GM23338 (cell line): ENCODE data around the gene RNF181.

Source experiments
- EZH2 ChIP-seq: fragments of 200-600 bp; sonication (generic); IDR thresholded peaks from one replicate; pipeline ENCODE4 v1.8.0; 2017; ENCODE audit warnings: antibody characterized with exemption, mild to moderate bottlenecking, low read depth; ENCODE audit not compliant: unreplicated experiment
- EZH2phosphoT487 ChIP-seq: fragments of 200-600 bp; sonication (generic); IDR thresholded peaks from one replicate; pipeline ENCODE4 v1.8.1; 2018; ENCODE audit warnings: antibody characterized with exemption; ENCODE audit not compliant: unreplicated experiment
- JUNB ChIP-seq: IDR thresholded peaks from one replicate; pipeline ENCODE4 v1.6.1; 2016; ENCODE audit warnings: antibody characterized with exemption; ENCODE audit not compliant: unreplicated experiment
- POLR2AphosphoS5 ChIP-seq: IDR thresholded peaks from 2 replicates; pipeline ENCODE4 v1.6.1; 2016; ENCODE audit warnings: antibody characterized with exemption, low read depth
- STAT1 ChIP-seq: IDR thresholded peaks from one replicate; pipeline ENCODE4 v1.6.1; 2016; ENCODE audit warnings: antibody characterized with exemption; ENCODE audit not compliant: unreplicated experiment
- ZNF114 ChIP-seq: fragments of 250-450 bp; sonication (Bioruptor Pico); IDR thresholded peaks from 2 replicates; pipeline ENCODE4 v1.5.0; 2020; ENCODE audit warnings: mild to moderate bottlenecking, moderate library complexity
- TF ChIP-seq, protein P1 (sequence below), 2 experiments: fragments of 200-600 bp in 1 of 2; sonication (generic) in 1 of 2; conservative IDR thresholded peaks; 2 replicates each; pipeline versions ENCODE4 v1.5.1 to v1.6.1; 2016 to 2017; ENCODE audit warnings: antibody characterized with exemption in 2 of 2, low read depth in 2 of 2, mild to moderate bottlenecking in 2 of 2, moderate library complexity in 1 of 2
- TF ChIP-seq, protein P2 (sequence below): IDR thresholded peaks from one replicate; pipeline ENCODE4 v1.6.1; 2018; ENCODE audit warnings: antibody characterized with exemption; ENCODE audit not compliant: unreplicated experiment
- TF ChIP-seq, protein P3 (sequence below): IDR thresholded peaks from 2 replicates; pipeline ENCODE4 v1.6.1; 2016; ENCODE audit warnings: antibody characterized with exemption
- TF ChIP-seq, protein P4 (sequence below): fragments of 250-450 bp; sonication (Bioruptor Pico); IDR thresholded peaks from 2 replicates; pipeline ENCODE4 v1.5.0; 2020; ENCODE audit warnings: mild to moderate bottlenecking, moderate library complexity

DNA sequence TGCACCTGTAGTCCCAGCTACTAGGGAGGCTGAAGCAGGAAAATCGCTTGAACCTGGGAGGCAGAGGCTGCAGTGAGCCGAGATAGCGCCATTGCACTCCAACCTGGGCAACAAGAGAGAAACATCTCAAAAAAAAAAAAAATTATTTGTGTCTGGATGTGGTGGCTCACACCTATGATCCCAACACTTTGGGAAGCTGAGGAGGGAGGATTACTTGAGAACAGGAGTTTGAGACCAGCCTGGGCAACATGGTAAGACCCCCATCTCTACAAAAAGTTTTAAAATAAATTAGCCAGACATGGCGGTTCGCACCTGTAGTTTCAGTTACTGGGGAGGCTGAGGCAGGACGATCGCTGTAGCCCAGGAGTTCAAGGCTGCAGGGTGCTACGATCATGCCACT is 19.8 kb upstream of the RNF181 start:
- TF ChIP-seq, protein P1, sequence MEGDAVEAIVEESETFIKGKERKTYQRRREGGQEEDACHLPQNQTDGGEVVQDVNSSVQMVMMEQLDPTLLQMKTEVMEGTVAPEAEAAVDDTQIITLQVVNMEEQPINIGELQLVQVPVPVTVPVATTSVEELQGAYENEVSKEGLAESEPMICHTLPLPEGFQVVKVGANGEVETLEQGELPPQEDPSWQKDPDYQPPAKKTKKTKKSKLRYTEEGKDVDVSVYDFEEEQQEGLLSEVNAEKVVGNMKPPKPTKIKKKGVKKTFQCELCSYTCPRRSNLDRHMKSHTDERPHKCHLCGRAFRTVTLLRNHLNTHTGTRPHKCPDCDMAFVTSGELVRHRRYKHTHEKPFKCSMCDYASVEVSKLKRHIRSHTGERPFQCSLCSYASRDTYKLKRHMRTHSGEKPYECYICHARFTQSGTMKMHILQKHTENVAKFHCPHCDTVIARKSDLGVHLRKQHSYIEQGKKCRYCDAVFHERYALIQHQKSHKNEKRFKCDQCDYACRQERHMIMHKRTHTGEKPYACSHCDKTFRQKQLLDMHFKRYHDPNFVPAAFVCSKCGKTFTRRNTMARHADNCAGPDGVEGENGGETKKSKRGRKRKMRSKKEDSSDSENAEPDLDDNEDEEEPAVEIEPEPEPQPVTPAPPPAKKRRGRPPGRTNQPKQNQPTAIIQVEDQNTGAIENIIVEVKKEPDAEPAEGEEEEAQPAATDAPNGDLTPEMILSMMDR (conservative IDR thresholded peaks at IDR 0.05; ENCODE audit: low read depth in 2 of 2): no peak
- TF ChIP-seq EZH2phosphoT487 (no peak), EZH2 (no peak), ZNF114 (CRISPR knock-in tag) (no peak), POLR2AphosphoS5 (no peak), JUNB (no peak), STAT1 (no peak)
- TF ChIP-seq, protein P2, sequence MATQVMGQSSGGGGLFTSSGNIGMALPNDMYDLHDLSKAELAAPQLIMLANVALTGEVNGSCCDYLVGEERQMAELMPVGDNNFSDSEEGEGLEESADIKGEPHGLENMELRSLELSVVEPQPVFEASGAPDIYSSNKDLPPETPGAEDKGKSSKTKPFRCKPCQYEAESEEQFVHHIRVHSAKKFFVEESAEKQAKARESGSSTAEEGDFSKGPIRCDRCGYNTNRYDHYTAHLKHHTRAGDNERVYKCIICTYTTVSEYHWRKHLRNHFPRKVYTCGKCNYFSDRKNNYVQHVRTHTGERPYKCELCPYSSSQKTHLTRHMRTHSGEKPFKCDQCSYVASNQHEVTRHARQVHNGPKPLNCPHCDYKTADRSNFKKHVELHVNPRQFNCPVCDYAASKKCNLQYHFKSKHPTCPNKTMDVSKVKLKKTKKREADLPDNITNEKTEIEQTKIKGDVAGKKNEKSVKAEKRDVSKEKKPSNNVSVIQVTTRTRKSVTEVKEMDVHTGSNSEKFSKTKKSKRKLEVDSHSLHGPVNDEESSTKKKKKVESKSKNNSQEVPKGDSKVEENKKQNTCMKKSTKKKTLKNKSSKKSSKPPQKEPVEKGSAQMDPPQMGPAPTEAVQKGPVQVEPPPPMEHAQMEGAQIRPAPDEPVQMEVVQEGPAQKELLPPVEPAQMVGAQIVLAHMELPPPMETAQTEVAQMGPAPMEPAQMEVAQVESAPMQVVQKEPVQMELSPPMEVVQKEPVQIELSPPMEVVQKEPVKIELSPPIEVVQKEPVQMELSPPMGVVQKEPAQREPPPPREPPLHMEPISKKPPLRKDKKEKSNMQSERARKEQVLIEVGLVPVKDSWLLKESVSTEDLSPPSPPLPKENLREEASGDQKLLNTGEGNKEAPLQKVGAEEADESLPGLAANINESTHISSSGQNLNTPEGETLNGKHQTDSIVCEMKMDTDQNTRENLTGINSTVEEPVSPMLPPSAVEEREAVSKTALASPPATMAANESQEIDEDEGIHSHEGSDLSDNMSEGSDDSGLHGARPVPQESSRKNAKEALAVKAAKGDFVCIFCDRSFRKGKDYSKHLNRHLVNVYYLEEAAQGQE: no peak
- TF ChIP-seq, protein P3, sequence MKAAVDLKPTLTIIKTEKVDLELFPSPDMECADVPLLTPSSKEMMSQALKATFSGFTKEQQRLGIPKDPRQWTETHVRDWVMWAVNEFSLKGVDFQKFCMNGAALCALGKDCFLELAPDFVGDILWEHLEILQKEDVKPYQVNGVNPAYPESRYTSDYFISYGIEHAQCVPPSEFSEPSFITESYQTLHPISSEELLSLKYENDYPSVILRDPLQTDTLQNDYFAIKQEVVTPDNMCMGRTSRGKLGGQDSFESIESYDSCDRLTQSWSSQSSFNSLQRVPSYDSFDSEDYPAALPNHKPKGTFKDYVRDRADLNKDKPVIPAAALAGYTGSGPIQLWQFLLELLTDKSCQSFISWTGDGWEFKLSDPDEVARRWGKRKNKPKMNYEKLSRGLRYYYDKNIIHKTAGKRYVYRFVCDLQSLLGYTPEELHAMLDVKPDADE: no peak
- TF ChIP-seq, protein P4, sequence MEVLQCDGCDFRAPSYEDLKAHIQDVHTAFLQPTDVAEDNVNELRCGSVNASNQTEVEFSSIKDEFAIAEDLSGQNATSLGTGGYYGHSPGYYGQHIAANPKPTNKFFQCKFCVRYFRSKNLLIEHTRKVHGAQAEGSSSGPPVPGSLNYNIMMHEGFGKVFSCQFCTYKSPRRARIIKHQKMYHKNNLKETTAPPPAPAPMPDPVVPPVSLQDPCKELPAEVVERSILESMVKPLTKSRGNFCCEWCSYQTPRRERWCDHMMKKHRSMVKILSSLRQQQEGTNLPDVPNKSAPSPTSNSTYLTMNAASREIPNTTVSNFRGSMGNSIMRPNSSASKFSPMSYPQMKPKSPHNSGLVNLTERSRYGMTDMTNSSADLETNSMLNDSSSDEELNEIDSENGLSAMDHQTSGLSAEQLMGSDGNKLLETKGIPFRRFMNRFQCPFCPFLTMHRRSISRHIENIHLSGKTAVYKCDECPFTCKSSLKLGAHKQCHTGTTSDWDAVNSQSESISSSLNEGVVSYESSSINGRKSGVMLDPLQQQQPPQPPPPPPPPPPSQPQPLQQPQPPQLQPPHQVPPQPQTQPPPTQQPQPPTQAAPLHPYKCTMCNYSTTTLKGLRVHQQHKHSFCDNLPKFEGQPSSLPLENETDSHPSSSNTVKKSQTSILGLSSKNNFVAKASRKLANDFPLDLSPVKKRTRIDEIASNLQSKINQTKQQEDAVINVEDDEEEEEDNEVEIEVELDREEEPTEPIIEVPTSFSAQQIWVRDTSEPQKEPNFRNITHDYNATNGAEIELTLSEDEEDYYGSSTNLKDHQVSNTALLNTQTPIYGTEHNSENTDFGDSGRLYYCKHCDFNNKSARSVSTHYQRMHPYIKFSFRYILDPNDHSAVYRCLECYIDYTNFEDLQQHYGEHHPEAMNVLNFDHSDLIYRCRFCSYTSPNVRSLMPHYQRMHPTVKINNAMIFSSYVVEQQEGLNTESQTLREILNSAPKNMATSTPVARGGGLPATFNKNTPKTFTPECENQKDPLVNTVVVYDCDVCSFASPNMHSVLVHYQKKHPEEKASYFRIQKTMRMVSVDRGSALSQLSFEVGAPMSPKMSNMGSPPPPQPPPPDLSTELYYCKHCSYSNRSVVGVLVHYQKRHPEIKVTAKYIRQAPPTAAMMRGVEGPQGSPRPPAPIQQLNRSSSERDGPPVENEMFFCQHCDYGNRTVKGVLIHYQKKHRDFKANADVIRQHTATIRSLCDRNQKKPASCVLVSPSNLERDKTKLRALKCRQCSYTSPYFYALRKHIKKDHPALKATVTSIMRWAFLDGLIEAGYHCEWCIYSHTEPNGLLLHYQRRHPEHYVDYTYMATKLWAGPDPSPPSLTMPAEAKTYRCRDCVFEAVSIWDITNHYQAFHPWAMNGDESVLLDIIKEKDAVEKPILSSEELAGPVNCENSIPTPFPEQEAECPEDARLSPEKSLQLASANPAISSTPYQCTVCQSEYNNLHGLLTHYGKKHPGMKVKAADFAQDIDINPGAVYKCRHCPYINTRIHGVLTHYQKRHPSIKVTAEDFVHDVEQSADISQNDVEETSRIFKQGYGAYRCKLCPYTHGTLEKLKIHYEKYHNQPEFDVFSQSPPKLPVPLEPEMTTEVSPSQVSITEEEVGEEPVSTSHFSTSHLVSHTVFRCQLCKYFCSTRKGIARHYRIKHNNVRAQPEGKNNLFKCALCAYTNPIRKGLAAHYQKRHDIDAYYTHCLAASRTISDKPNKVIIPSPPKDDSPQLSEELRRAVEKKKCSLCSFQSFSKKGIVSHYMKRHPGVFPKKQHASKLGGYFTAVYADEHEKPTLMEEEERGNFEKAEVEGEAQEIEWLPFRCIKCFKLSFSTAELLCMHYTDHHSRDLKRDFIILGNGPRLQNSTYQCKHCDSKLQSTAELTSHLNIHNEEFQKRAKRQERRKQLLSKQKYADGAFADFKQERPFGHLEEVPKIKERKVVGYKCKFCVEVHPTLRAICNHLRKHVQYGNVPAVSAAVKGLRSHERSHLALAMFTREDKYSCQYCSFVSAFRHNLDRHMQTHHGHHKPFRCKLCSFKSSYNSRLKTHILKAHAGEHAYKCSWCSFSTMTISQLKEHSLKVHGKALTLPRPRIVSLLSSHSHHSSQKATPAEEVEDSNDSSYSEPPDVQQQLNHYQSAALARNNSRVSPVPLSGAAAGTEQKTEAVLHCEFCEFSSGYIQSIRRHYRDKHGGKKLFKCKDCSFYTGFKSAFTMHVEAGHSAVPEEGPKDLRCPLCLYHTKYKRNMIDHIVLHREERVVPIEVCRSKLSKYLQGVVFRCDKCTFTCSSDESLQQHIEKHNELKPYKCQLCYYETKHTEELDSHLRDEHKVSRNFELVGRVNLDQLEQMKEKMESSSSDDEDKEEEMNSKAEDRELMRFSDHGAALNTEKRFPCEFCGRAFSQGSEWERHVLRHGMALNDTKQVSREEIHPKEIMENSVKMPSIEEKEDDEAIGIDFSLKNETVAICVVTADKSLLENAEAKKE: no peak
